GM10248 (cell line): ENCODE results near the gene MTIF3.
A peak's percentile ranks its signal among the peaks of the same experiment; 100 is the strongest.

ENCODE experiments used
- CTCF ChIA-PET: fragments of 300-600 bp; sonication (Branson Sonifier 250); formaldehyde crosslinking; extraction: SDS; loops from one replicate; lab custom pipeline; 2021; ENCODE audit warnings: antibody characterized with exemption; lab: Yijun Ruan, JAX
- POLR2A ChIA-PET: fragments of 350-650 bp; sonication (Branson Sonifier 250); formaldehyde crosslinking; extraction: SDS; loops from one replicate; lab custom pipeline; 2020; ENCODE audit warnings: antibody characterized with exemption; lab: Yijun Ruan, JAX
- DNase-seq: peaks from one replicate; pipeline ENCODE4 v3.0.0; 2012; ENCODE audit errors: extremely low spot score
- CTCF ChIP-seq: IDR thresholded peaks from 2 replicates; pipeline ENCODE4 v1.5.1; 2012; ENCODE audit warnings: mild to moderate bottlenecking, low read depth; ENCODE audit errors: extremely low read depth, missing control alignments, control extremely low read depth

Gene MTIF3

DNA sequence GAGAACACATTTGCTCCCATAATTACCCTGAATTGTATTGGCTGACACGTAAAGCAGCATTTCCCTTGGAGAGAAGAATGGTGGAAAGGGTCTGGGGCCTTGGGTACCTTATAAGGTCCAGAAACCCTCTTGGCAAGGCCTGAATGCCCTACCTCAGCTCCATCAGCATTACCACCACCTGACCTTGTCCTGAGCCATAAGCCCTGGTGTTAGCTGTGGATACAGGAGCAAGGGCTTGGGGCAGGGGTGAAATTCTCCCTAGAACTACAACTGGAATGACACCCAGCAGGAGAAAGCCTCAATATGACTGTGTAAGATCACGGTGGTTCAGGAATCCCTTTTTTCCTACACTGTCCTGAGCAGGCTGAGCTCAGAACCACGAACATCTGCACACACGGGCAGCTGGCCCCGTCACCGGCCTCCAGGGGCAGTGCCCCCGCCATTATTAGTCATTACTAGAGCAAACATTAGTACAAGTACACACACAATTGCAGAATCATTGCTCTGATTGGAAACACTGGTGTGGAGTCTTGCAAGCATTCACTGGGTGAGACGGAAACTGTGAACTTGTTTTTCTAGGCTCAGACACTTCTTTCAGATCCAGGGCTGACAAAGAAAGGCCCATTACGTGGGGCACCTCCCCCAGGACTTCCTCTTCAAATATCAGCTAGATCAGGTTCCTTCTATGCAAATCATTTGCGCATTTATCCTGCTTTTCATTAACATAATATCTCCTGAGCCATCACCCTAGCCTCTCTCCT is 26.8 kb upstream of the MTIF3 start:
- ChIA-PET CTCF (interaction anchor here (0.9 to 1.6 kb wide), 9 partner anchors 11 to 350 kb away, joined by 3 to 6 read pairs (median 3); no protein-coding TSS in a partner anchor), POLR2A (interaction anchor here (0.6 kb wide), 1 partner anchor 33 kb away, joined by 3 read pairs; no protein-coding TSS in a partner anchor)
- TF ChIP-seq CTCF: no peak
- DNase-seq: peak; percentile 57

- ChIA-PET POLR2A (no interaction called here), CTCF (interaction anchor here (1.3 to 1.6 kb wide), 3 partner anchors 9 to 352 kb away, joined by 4 to 5 read pairs (median 5); no protein-coding TSS in a partner anchor)
- no peak for TF ChIP-seq CTCF
- DNase-seq: no peak
Measured at GRCh38 chr13:27474751-27475268, 24.4 kb upstream of the MTIF3 start.

DNA sequence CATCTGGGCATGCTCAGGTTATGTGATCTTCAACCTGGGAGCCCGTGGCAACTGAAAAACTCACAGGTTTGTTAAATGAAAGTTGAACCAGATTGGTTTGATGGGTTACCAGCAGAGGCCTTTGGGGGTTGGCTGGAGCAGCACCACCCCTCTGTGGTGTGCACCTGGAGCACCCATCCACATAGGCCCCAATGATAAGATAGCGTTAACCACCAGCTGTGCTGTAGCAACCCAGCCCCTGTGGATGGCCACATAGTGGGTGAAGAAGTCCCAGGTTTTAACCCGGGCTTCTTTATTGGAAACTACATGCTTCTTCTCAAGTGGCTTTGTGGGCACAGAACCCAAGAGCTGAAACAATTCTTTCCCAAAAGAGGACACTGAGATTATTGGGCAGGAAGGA is 22.6 kb upstream of the MTIF3 start:
- ChIA-PET POLR2A (no interaction called here), CTCF (interaction anchor here (0.7 to 1.2 kb wide), 2 partner anchors 9 to 10 kb away, joined by 3 read pairs; no protein-coding TSS in a partner anchor)
- no peak for DNase-seq
- no peak for TF ChIP-seq CTCF

DNA sequence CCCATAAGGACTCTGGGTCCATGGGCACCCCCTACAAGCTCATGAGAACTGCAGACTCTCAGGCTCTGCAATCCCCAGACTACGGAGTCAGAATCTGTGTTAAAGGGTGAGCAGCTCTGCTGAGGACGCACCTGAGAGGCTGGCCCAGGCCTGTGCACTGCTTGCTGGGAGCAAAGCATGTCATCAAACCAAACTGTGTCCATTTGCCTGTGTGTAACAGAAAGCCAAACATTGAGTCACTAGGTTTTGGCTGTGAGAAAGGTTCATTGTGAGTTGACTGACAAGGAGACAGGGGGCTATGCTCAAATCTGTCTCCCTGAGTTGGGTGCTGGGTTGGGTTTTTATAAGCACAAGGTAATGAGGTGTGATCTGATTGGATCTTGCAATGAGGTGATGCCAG is 22.1 kb upstream of the MTIF3 start:
- DNase-seq: no peak
- TF ChIP-seq CTCF: no peak
- CTCF ChIA-PET: interaction anchor here (0.7 to 1.2 kb wide), 2 partner anchors 10 kb away, joined by 3 read pairs; no protein-coding TSS in a partner anchor
- POLR2A ChIA-PET: no interaction called here

- POLR2A ChIA-PET: no interaction called here
- TF ChIP-seq CTCF: no peak
- DNase-seq: no peak
- CTCF ChIA-PET: no interaction called here
Measured at GRCh38 chr13:27470075-27470820, 19.9 kb upstream of the MTIF3 start.

DNA sequence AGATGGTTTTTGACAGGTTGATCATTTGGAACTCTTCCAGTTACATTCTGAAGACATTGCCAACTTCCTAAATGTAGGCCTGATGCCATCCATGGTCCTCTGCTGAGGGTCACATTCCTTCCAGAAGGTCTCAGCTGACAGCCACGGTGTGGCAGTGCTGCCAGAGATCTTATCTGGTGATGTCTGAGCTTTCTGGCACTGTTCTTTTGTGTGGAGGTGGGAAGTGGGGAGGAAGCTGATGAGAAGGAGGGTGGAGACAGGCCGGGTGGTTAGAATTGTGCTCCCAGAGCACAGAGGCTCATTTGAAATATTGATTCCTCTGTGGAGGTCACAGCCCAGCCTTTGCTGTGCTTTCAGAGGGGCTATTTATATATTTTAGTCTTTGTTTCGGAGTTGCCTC is 16.1 kb upstream of the MTIF3 start:
- ChIA-PET POLR2A (no interaction called here), CTCF (interaction anchor here (1.3 to 2.2 kb wide), 4 partner anchors 8 to 13 kb away, joined by 4 to 11 read pairs (median 6); no protein-coding TSS in a partner anchor)
- no peak for TF ChIP-seq CTCF
- DNase-seq: no peak
